GM23338 (cell line): ENCODE data around the gene CLDN9. TPM values are rescaled to one million over a fixed set of nuclear protein-coding genes. Genes with fewer than 3 reads are reported as not detected.

ENCODE experiments used
- ATAC-seq: fragments of 200-7000 bp; cut with Tn5 transposase; 3 replicates; pipeline ENCODE4 v1.9.1; 2020
- DNase-seq: peaks from one replicate; pipeline ENCODE4 v3.0.0-alpha.2; 2015; ENCODE audit warnings: low spot score
- H2AFZ ChIP-seq: fragments of 200-600 bp; sonication (generic); 2 replicates; pipeline ENCODE4 v1.8.0; 2016; ENCODE audit warnings: antibody characterized with exemption, mild to moderate bottlenecking, moderate library complexity
- H3F3A ChIP-seq: fragments of 200-600 bp; sonication (generic); replicated peaks from 2 replicates; pipeline ENCODE4 v1.8.0; 2017; ENCODE audit warnings: antibody characterized with exemption, mixed run types, low read depth
- H3K27ac ChIP-seq: fragments of 200-600 bp; sonication (generic); 2 replicates; pipeline ENCODE4 v1.6.1; 2016; ENCODE audit warnings: low read depth
- H3K27me3 ChIP-seq: fragments of 200-600 bp; sonication (generic); 2 replicates; pipeline ENCODE4 v1.8.0; 2016; ENCODE audit warnings: mild to moderate bottlenecking, mixed run types, moderate library complexity; ENCODE audit not compliant: insufficient read depth
- H3K36me3 ChIP-seq: fragments of 200-600 bp; sonication (generic); 2 replicates; pipeline ENCODE4 v1.8.0; 2016; ENCODE audit warnings: mild to moderate bottlenecking; ENCODE audit not compliant: insufficient read depth
- H3K4me1 ChIP-seq: fragments of 200-600 bp; sonication (generic); 2 replicates; pipeline ENCODE4 v1.8.0; 2016; ENCODE audit warnings: mild to moderate bottlenecking, moderate library complexity; ENCODE audit not compliant: insufficient read depth
- H3K4me2 ChIP-seq: fragments of 200-600 bp; sonication (generic); 2 replicates; pipeline ENCODE4 v1.7.1; 2017; ENCODE audit warnings: mixed run types
- H3K4me3 ChIP-seq: fragments of 200-600 bp; sonication (generic); 2 replicates; pipeline ENCODE4 v1.6.1; 2016; ENCODE audit warnings: mixed run types
- H3K79me2 ChIP-seq: fragments of 200-600 bp; sonication (generic); replicated peaks from 2 replicates; pipeline ENCODE4 v1.8.0; 2017; ENCODE audit warnings: mild to moderate bottlenecking; ENCODE audit not compliant: insufficient read depth
- H3K9me2 ChIP-seq: fragments of 200-600 bp; sonication (generic); 2 replicates; pipeline ENCODE4 v1.8.0; 2017; ENCODE audit not compliant: insufficient read depth
- H4K20me1 ChIP-seq: fragments of 200-600 bp; sonication (generic); replicated peaks from 2 replicates; pipeline ENCODE4 v1.8.0; 2017; ENCODE audit warnings: mild to moderate bottlenecking; ENCODE audit not compliant: insufficient read depth
- H3K27ac Mint-ChIP-seq: 2 replicates; pipeline ENCODE4 v1.8.0; 2020; ENCODE audit warnings: inconsistent platforms, mild to moderate bottlenecking, moderate library complexity, mixed read lengths
- H3K27me3 Mint-ChIP-seq: 3 replicates; pipeline ENCODE4 v1.8.0; 2022; ENCODE audit warnings: low read depth, mild to moderate bottlenecking, moderate library complexity, mixed read lengths, inconsistent platforms; ENCODE audit not compliant: insufficient read depth, poor library complexity
- H3K36me3 Mint-ChIP-seq: 3 replicates; pipeline ENCODE4 v1.8.0; 2021; ENCODE audit warnings: low read depth, mild to moderate bottlenecking, inconsistent platforms, moderate library complexity, mixed read lengths
- H3K4me1 Mint-ChIP-seq: 3 replicates; pipeline ENCODE4 v1.8.0; 2020; ENCODE audit warnings: mild to moderate bottlenecking, inconsistent platforms, mixed read lengths
- H3K4me3 Mint-ChIP-seq: 3 replicates; pipeline ENCODE4 v1.8.0; 2021; ENCODE audit warnings: moderate library complexity, mild to moderate bottlenecking, inconsistent platforms, mixed read lengths
- H3K9me3 Mint-ChIP-seq: 3 replicates; pipeline ENCODE4 v1.8.0; 2020; ENCODE audit warnings: moderate library complexity, mild to moderate bottlenecking, inconsistent platforms, mixed read lengths
- CREB1 ChIP-seq: fragments of 250-450 bp; sonication (Bioruptor Pico); IDR thresholded peaks from 2 replicates; pipeline ENCODE4 v1.5.0; 2020; ENCODE audit warnings: low read depth, mild to moderate bottlenecking, moderate library complexity
- POLR2AphosphoS5 ChIP-seq: IDR thresholded peaks from 2 replicates; pipeline ENCODE4 v1.6.1; 2016; ENCODE audit warnings: antibody characterized with exemption, low read depth
- polyA plus RNA-seq: library from polyadenylated mRNA; unstranded; fragments of >200 nt; fragmentation: Nextera tagmentation; extraction: Ambion mirVana; gene quantifications from 2 replicates; pipeline ENCODE4 v1.2.1, GENCODE V29; 2016
- total RNA-seq: library from RNA; depleted of rRNA; stranded (reverse); fragments of >200 nt; shearing (Covaris generic); gene quantifications from 2 replicates; pipeline ENCODE4 v1.2.3, GENCODE V29; 2014
- TF ChIP-seq, protein P1 (sequence below): IDR thresholded peaks from 2 replicates; pipeline ENCODE4 v1.6.1; 2016; ENCODE audit warnings: antibody characterized with exemption
- TF ChIP-seq, protein P2 (sequence below): fragments of 250-450 bp; sonication (Bioruptor Pico); IDR thresholded peaks from 2 replicates; pipeline ENCODE4 v1.5.0; 2020; ENCODE audit warnings: mild to moderate bottlenecking, moderate library complexity

Gene CLDN9
- total and polyA plus RNA-seq, 2 experiments from 2014 or later: 1.8 to 3.0 TPM

DNA sequence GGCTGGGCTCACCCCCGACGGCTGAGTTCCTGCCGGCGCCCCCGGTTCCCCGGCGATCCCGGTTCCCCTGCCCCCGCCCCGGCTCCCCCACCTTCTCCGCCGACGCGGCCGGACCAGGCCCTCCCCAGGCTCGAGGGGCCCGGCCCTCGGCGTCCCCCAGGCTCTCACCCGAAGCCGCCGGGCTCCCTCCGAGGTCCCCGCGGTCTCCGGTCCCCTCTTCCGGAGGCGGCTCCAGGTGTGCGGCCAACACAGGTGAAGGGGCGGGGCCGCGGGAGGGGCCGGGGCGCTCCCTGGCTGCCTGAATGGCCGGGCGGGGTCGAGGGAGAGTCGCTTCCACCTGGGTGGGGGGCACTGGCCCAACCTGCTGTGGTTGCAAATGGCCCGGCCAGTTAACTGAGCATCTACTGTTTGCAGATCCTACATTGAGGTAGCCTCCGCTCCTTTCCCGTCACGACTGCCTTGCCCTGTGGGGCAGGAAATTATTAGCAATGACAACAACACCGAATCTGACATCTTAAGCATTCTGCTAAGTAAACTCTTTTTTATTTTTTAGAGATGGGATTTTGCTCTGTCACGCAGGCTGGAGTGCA, 24.1 kb downstream of the CLDN9 start, which contains the start of gene BICDL2:
TSS of gene BICDL2 (minus strand) at position 219 of the 590 bp plus-strand sequence. CDS start 1,448 bp downstream, outside the sequence.
- Mint-ChIP-seq H3K36me3 (peaks cover 22% of the 10 kb centered on the region), H3K4me1 (peaks cover 30% of the 10 kb centered on the region), H3K27ac (no peak within 1 kb of the TSS; the same call in 1 of the 2 replicates), H3K9me3 (peaks cover 4% of the 10 kb centered on the region; the same call in 2 of the 3 replicates), H3K27me3 (peaks cover 19% of the 10 kb centered on the region), H3K4me3 (peak within 1 kb of the TSS; percentile 81)
- ATAC-seq (peak; percentile 82), DNase-seq (peak; percentile 93)
- H3K79me2 ChIP-seq: no peaks in the 10 kb centered on the region
- no peaks in the 10 kb centered on the region for H3K27me3 ChIP-seq
- no peaks in the 10 kb centered on the region for H3K9me2 ChIP-seq
- no peaks in the 10 kb centered on the region for H3K36me3 ChIP-seq
- TF ChIP-seq CREB1 (CRISPR knock-in tag) (no peak), POLR2AphosphoS5 (peak; percentile 87)
- TF ChIP-seq, protein P1, sequence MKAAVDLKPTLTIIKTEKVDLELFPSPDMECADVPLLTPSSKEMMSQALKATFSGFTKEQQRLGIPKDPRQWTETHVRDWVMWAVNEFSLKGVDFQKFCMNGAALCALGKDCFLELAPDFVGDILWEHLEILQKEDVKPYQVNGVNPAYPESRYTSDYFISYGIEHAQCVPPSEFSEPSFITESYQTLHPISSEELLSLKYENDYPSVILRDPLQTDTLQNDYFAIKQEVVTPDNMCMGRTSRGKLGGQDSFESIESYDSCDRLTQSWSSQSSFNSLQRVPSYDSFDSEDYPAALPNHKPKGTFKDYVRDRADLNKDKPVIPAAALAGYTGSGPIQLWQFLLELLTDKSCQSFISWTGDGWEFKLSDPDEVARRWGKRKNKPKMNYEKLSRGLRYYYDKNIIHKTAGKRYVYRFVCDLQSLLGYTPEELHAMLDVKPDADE: peak; percentile 43; the same call in 1 of the 2 replicates
- TF ChIP-seq, protein P2, sequence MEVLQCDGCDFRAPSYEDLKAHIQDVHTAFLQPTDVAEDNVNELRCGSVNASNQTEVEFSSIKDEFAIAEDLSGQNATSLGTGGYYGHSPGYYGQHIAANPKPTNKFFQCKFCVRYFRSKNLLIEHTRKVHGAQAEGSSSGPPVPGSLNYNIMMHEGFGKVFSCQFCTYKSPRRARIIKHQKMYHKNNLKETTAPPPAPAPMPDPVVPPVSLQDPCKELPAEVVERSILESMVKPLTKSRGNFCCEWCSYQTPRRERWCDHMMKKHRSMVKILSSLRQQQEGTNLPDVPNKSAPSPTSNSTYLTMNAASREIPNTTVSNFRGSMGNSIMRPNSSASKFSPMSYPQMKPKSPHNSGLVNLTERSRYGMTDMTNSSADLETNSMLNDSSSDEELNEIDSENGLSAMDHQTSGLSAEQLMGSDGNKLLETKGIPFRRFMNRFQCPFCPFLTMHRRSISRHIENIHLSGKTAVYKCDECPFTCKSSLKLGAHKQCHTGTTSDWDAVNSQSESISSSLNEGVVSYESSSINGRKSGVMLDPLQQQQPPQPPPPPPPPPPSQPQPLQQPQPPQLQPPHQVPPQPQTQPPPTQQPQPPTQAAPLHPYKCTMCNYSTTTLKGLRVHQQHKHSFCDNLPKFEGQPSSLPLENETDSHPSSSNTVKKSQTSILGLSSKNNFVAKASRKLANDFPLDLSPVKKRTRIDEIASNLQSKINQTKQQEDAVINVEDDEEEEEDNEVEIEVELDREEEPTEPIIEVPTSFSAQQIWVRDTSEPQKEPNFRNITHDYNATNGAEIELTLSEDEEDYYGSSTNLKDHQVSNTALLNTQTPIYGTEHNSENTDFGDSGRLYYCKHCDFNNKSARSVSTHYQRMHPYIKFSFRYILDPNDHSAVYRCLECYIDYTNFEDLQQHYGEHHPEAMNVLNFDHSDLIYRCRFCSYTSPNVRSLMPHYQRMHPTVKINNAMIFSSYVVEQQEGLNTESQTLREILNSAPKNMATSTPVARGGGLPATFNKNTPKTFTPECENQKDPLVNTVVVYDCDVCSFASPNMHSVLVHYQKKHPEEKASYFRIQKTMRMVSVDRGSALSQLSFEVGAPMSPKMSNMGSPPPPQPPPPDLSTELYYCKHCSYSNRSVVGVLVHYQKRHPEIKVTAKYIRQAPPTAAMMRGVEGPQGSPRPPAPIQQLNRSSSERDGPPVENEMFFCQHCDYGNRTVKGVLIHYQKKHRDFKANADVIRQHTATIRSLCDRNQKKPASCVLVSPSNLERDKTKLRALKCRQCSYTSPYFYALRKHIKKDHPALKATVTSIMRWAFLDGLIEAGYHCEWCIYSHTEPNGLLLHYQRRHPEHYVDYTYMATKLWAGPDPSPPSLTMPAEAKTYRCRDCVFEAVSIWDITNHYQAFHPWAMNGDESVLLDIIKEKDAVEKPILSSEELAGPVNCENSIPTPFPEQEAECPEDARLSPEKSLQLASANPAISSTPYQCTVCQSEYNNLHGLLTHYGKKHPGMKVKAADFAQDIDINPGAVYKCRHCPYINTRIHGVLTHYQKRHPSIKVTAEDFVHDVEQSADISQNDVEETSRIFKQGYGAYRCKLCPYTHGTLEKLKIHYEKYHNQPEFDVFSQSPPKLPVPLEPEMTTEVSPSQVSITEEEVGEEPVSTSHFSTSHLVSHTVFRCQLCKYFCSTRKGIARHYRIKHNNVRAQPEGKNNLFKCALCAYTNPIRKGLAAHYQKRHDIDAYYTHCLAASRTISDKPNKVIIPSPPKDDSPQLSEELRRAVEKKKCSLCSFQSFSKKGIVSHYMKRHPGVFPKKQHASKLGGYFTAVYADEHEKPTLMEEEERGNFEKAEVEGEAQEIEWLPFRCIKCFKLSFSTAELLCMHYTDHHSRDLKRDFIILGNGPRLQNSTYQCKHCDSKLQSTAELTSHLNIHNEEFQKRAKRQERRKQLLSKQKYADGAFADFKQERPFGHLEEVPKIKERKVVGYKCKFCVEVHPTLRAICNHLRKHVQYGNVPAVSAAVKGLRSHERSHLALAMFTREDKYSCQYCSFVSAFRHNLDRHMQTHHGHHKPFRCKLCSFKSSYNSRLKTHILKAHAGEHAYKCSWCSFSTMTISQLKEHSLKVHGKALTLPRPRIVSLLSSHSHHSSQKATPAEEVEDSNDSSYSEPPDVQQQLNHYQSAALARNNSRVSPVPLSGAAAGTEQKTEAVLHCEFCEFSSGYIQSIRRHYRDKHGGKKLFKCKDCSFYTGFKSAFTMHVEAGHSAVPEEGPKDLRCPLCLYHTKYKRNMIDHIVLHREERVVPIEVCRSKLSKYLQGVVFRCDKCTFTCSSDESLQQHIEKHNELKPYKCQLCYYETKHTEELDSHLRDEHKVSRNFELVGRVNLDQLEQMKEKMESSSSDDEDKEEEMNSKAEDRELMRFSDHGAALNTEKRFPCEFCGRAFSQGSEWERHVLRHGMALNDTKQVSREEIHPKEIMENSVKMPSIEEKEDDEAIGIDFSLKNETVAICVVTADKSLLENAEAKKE (CRISPR knock-in tag): no peak
- H2AFZ ChIP-seq: no peak within 1 kb of the TSS
- no peak within 1 kb of the TSS for H3K27ac ChIP-seq
- peaks cover 24% of the 10 kb centered on the region; the same call in 1 of the 2 replicates for H3K4me1 ChIP-seq
- peaks cover 22% of the 10 kb centered on the region; the same call in 1 of the 2 replicates for H3F3A ChIP-seq
- peak within 1 kb of the TSS; percentile 84 for H3K4me3 ChIP-seq
- peaks cover 11% of the 10 kb centered on the region for H4K20me1 ChIP-seq
- H3K4me2 ChIP-seq: peak within 1 kb of the TSS; percentile 96
